ENCODE results near the gene CFAP58.

CFAP58 gene

GRCh38 chr10:104336821-104337467, 16.7 kb upstream of the CFAP58 start:
- DNase-seq = peak in 2 of 3 experiments; percentile 2 to 8

- DNase-seq = no peak
These were observed 16.1 kb upstream of the CFAP58 start for GRCh38 chr10:104337521-104337984.

- peak in 2 of 3 experiments; percentile 70 to 76 for DNase-seq
These were observed 15.5 kb upstream of the CFAP58 start, which contains the start of gene ITPRIP for GRCh38 chr10:104337985-104338735. Gene ITPRIP, minus strand, starts transcription at chr10:104338465. Its CDS starts 22,414 bp downstream, at chr10:104316051.

GRCh38 chr10:104339469-104340110, 14.0 kb upstream of the CFAP58 start:
- no peak for DNase-seq

GRCh38 chr10:104340111-104340526, 13.5 kb upstream of the CFAP58 start:
- DNase-seq = no peak

GRCh38 chr10:104340641-104341040, 13.0 kb upstream of the CFAP58 start:
- no peak for DNase-seq

DNA sequence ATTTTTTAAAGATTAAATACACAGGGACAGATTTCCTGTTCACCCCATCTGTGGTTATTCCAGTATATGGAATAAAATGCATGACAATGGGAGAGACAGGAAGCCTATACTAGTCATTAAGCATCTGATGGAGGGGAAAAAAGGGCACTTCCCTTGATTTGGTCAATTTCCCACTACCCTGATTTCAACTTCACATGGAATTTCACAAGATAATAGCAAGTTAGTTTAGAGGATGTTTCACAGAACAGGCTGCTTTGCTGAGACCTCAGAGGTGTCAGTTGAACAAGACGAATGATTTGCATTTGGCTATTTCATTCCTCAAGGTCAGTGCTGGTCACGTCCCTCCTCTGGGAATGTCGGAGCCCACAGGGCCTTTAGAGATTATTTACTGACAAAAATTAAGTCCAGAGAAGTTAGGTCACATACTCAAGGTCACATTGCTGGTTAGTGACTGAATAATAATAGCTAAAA, 10.7 kb upstream of the CFAP58 start:
- DNase-seq = no peak

GRCh38 chr10:104344219-104344618, 9.4 kb upstream of the CFAP58 start:
- no peak for DNase-seq

DNA sequence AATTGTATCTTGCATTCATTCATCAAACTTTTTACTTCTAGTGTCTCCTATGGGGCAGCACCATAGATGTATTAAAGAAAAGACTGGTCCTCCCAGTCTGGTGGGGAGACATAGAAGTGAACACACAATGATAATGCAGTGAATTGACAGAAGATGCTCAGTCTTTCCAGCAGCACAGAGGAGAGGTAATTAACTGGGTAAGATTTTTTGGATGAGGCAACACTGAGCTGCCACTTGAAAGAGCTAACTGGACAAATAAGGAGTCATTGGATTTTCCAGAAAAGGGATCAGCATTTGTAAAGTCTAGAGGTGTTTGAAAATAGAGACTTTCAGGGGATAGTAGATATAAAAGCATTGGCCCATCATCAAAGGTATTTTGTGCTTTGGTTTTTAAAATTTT, 8.1 kb upstream of the CFAP58 start:
- DNase-seq = no peak

GRCh38 chr10:104345941-104346340, 7.7 kb upstream of the CFAP58 start:
- DNase-seq = no peak

DNA sequence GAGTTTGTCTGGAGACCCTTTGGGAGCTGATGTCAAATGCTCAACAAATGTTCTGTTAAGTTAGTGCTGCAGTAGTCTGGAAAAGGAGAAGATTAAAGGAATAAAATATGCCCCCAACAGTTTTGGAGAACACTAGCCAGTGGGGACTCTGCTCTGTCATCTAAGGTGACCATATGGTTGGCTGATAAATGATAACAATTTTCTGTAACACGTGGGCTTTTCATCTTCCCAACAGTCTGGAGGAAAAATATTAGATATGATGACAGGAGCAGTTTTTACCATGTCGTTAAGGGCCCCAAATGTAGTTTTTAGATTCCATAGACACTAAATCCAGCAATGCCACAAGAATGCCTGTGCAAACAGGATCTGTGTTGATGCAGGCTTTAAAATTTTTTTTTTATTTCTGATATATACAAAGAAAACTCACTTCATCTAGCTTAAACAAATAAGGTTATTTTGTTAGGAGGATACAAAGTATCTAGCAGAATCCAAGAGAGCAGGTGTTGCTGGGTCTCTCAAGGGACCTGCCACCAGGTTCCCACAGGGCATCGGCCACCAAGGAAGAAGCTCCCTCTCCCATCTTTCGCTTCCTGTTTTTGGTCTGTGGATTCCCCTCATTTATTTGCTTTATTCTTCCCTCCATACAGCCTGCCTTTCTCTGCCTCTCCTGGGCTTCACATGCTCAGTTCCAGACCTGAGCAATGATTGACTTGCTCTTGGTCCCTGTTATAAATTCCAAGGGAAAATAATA, 6.2 kb upstream of the CFAP58 start:
- DNase-seq = no peak

DNA sequence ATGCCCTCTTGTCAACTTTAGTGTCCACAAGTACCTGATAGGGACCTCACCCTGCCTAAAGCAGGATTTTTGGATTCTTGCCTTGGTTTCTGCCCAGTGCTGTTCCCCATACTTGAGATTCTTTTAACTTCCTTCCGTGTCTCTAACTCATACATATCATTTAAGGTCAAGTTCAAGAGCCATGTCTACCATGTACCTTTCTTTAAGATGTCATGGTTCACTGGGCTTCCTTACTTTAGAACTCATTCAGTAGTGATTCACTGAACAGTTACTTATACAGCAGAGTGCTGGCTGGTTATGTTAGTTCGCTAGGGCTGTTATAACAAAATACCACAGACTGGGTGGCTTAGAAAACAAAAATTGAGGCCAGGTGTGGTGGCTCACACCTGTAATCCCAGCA, 5.0 kb upstream of the CFAP58 start:
- DNase-seq = no peak

- DNase-seq = peak in 1 of 3 experiments; percentile 22
These were observed 4.0 kb upstream of the CFAP58 start for GRCh38 chr10:104349623-104350126.

- peak; percentile 31 to 77 (median 37) for DNase-seq
These were observed 3.5 kb upstream of the CFAP58 start for GRCh38 chr10:104350127-104350635.

DNA sequence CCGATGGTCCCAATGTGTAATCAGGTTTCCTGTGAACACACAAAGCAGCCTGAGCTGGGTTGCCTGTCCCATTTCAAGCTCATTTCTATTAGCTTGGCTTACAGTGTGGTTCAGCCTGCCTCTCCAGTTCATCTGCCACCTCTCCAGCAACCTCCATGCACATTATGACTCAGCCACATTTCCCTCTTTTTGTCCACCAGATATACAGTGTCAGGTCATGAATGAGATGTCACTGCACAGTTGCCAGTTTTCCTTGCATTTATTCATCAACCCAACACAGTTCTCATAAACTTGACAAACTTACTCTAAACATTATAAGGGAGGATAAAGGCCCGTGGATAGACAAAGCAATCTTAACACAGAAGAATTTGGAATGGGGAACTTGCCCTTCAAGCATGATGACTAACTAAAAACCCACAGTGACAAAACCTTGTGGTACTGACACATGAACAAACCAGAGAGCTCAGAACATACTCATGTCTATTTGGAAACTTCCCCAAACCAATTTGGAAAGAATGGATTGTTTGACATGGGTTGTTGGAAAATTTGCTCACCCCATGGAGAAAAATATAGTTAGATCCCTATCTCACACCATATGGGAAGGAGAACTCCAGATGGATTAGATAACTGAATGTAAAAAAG, 2.5 kb upstream of the CFAP58 start:
- no peak for DNase-seq

DNA sequence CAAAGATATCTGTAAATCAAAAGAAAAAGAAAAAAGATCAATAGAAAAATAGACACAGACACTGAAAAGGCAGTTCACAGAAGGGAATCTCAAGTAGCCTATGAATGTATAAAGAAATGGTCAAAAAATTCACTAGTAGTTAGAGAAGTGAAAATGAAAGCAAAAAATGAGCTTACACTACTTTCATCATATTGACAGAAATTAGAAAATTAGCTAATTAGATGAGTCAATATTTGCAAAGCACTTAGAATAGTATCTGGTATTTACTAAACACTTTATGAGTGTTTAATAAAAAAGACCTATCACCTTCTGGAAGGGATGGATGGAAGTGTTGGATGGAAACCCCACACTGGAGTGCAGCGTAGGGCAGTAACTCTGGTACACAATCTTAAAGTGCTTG, 1.7 kb upstream of the CFAP58 start:
- peak in 1 of 3 experiments; percentile 18 for DNase-seq

DNA sequence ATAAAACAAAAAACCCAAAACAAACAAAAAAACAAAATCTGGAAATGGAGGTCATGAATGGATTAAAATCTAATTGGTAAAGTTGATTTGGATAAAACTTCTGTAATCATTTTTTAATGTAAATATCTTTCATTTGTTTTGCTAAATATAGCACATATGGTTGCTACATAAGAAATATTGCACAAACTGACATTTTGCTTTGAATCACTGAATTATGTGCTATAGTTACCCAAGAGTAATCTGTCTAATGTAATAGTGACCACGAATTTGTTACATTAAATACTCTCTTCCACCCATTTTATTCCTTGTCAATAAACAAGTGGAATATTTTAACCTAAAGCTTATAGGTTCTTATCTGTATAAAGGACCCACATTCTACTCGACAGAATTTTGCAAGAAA, 6.2 kb downstream of the CFAP58 start:
- DNase-seq = no peak

DNA sequence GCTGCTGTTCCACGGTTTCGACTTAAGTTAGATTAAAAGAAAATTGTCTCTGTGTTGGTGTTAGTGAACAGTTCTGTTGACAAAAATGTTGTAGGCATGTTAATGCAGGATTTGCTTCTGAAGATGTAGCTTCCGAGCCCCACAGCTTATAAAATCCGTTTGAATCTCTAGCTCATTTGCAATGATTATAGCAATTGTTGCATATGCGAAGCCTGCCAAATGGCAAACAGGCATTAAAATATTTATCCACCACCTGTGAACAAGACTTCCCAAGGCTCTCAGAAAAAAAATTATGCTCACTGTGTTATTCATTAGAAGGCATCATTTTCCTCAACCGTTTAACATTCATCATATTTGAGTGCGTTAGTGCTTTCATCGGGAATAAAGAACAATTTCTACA, 14.3 kb downstream of the CFAP58 start:
- DNase-seq = no peak

- no peak for DNase-seq
These were observed 14.7 kb downstream of the CFAP58 start for GRCh38 chr10:104368381-104368780.

DNA sequence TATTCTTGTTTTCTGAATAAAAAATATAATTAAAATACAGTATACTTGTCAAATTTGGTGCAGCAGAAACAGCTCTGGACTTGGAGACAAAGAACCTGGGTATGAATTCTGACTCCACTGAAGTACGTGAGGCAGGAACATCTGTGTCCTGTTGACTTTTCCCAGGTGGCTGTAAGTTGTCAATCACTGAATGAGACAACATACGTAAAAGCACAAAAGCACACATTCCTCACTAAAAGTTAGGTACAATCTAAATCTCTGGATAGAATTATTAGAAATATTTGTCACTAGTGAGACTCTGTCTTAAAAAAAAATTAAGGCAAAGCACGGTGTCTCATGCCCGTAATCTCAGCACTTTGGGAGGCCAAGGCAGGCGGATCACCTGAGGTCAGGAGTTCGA, 18.1 kb downstream of the CFAP58 start:
- no peak for DNase-seq

DNA sequence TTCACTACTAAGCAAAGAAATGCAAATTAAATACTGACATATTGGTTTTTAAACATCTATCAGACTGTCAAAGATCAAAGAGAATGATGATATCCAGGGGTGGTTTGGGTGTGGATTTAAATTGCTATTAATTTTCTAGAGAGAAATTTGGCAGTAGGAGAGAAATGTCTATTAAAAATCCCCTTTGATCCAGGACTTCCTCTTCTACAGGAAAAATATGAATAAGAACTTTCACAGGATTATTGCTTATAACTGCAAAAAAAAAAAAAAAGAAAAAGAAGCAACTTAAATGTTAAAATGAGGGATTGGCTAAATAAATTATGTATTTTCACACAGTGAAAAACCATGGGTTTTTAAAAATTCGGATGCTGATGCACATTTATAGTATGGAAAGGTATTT, 21.0 kb downstream of the CFAP58 start:
- DNase-seq = no peak

- DNase-seq = no peak
These were observed 23.2 kb downstream of the CFAP58 start for GRCh38 chr10:104376784-104377300.
